GM18505 (cell line): Measurements from ENCODE around the gene NOL3.

Experiments
- ATAC-seq: cut with Tn5 transposase; IDR thresholded peaks from one replicate; pipeline ENCODE4 v1.9.1; 2021; ENCODE audit not compliant: unreplicated experiment
- POLR2A ChIP-seq: IDR thresholded peaks from 4 replicates; pipeline ENCODE4 v1.6.1; 2011; ENCODE audit warnings: borderline replicate concordance; ENCODE audit not compliant: insufficient read depth, insufficient read length; ENCODE audit errors: extremely low read depth

Gene NOL3

GRCh38 chr16:67148656-67149275 is 21.6 kb upstream of the NOL3 start:
- TF ChIP-seq POLR2A, result no peak
- ATAC-seq, result no peak

DNA sequence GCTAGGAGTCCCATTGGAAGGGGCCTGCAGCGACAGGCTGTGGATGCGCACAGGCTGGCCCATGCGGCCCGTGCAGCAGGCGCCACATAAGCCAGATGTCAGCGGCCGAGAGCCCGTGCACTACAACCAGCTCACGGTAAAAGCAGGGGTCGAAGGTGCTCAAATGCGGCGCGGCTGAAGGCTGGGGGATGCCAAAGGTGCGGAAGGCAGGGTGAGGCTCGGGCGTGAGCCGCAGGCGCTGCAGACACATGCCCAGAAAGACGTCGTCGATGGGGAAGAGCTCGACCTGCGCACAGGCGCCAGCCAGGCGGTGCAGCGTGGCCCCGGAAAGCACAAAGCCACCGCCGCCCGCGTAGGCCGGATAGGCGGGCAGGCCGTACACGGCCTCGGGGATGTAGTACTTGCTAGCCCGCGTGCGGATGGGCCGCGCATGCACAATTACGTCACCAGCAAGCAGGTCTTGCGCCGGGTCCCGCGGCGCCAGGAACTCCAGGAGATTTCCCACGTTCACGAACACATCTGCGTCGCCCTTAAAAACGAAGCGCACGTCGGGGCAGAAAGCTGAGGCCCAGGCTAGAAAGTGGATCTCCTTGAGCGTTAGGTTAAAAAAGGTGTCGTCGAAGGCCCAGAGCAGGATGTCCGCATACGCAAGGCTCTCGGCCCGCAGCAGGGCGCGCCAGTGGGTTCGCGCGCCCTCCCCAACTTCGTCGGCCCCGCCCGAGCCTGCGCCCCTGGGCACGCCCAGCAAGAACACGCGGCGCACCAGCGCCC is 20.9 kb upstream of the NOL3 start:
- ATAC-seq, result no peak

DNA sequence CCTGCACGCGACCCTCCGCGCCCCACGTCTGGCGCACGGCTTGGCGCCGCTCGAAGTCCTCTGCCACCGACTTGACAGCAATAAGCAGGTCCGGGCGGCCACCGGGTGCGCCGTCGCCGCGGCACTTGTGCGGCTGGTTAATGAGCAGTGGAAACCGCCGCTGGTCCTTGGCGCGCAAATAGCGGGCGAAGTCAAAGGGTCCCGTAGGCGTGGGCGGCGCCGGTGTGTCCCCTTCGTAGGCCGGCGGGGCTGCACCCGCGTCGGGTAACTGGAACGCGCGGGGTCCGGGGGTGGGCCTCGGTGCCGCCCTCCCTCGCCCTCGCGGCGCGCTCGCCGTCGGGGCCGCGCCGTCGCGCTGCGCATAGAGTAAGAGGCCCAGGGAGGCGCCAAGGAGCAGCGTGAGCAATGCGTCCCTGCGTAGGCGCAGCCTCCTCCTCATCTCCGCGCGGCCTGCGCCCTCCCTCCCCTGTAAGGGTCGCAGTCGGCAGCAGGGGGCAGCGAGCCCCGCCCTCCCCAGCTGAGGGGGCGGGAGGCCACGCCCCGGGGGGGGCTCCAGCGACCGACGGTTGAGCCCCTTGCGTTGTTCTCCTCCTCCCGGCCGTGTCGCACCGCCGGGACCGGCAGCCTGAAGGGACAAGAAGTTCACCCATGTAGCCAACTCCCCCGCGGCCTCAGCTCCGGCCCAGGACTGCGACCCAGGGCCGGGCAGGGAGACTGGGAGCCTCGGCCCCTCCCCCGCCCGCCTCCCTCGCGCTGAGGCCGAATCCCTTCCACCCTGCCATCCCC is 20.1 kb upstream of the NOL3 start:
- TF ChIP-seq POLR2A, result no peak
- ATAC-seq, result no peak

More for the DNA sequence above, 20.9 kb upstream of the NOL3 start:
- TF ChIP-seq POLR2A, result no peak

DNA sequence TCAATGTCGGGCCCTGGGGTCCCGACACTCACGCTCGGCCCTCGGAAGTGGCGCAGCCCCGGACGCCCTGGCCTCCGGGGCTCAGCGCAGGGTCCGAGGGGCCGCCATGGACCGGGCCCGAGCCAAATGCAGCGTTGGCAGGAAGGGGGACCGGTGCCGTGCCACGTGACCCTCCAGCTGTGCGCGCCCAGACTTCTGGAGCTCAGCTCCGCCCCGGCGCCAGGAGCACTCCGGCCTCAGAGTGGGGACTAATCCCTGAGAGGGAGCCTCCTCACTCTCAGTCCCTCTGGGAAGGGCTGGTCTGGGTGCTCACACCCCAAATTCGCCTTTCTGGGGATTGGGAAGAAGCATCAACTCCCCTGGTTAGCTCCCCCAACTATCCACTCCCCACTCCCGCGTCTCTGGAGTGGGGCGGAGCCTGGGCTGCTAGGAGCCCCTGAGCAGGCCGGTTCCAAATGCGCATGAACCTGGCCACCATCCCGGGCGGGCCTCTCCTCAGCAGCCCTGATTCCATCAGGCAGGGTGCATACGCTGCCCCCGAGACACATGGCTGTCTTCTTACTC is 19.4 kb upstream of the NOL3 start, which contains the start of gene B3GNT9:
Gene B3GNT9, minus strand, starts transcription at position 166 of the 564 bp plus-strand sequence. CDS start 513 bp downstream, outside the sequence.
- ATAC-seq, result no peak
- no peak for TF ChIP-seq POLR2A

DNA sequence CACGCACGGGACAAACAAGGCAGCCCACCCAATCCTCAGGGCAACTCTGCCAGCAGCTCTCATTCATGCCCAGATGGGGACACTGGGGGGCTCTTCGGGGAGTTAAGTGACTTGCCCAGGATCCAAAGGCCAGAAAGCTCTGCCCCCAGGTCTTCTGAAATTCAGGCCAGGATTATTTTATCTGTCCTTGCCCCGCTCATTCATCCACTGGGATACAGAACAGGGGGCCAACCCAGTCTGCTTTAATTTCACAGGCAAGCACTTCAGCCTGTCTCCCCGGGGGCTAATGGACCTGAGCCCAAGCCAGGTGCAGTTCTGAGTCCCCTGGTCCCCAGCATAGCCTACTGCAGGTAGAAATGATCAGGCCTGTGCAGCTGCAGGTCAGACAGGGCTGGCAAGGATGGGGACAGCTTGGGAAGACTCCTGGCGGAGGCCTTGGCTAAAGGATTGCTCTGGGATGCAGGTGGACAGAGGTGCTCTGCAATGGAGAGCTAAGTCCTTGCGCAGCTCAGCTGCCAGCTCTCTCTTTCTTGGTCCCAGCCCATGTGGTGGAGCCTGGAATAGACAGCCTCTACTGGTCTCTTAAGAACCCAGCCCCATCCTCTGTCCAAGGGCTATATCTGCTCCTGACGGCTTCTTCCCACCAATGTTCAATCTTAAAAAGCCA is 18.8 kb upstream of the NOL3 start:
- ATAC-seq, result no peak

GRCh38 chr16:67154578-67155294 is 15.6 kb upstream of the NOL3 start:
- TF ChIP-seq POLR2A, result no peak
- ATAC-seq, result no peak

More for the DNA sequence above, 18.8 kb upstream of the NOL3 start:
- no peak for TF ChIP-seq POLR2A

DNA sequence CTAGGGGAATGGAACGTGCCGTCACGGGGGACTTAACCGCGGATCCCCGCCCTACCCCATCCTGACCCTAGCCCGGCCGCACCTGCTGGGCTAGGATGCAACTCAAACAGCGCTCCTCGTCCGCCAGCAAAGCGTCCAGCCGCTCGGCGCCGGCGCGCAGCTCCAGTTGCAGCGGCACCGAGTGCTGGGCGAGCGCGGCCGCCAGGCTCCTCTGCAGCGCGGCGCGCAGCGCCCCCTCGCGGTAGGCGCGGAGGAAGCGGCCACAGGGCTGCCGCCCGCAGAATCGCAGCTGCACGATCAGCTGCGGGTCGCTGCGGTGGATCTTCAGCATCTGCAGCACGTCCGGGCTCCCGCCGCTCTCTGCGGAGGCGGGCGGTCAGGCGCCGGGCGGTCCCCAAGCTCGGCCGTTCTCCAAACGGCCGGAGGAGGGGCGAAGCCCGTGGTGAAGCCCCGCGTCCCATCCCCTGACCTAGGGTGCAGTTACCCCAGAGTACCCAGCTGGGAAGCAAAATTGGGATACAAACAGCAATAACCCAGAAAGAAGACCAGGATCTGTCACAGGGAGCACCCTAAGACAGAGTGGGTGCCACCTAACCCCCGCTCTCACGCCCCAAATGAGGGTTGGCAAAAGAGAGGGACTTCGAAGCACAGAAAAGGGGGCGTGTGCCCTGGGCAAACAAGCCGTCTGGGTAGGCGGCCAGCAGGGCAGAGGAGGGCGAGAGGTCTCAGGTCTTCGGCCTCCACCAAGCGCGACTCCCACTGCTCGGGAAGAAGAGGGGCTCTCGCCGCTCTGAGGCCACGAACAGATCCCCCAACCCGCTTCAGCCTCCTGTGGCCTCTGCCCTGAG is 14.8 kb upstream of the NOL3 start:
- ATAC-seq, result peak; percentile 23
- no peak for TF ChIP-seq POLR2A

- ATAC-seq, result no peak
- no peak for TF ChIP-seq POLR2A
Measured at GRCh38 chr16:67156143-67156844, 14.0 kb upstream of the NOL3 start.

DNA sequence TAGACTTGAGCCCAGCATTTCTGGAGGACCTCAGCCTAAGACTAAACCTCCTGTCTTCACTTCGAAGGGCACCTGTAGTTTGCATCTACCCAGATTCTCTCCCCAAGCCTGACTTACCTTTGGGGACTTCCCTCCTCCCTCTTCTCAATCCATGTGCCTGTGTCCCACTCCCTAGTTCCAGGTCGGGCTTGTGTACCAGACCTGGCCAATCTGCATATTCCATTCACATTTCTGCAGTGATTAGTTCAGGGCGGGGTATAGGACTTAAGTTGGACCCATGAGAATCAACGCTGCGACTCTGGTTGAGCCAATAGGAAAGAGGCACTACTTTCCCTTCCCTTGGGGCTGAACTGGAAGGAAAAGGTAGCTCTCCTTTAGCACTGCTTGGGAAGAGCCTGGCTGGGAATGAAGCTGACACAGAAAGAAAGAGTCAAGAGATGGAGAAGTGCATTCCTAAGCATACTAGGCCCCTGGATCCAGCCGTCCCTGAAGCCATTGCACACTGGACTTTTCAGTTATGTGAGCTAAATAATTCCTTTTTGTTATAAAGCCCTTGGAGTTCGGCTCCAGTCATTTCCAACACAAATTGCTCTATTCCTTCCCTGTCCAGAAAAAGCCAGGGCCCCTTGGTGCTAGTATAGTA is 13.1 kb upstream of the NOL3 start:
- no peak for ATAC-seq
- TF ChIP-seq POLR2A, result no peak

DNA sequence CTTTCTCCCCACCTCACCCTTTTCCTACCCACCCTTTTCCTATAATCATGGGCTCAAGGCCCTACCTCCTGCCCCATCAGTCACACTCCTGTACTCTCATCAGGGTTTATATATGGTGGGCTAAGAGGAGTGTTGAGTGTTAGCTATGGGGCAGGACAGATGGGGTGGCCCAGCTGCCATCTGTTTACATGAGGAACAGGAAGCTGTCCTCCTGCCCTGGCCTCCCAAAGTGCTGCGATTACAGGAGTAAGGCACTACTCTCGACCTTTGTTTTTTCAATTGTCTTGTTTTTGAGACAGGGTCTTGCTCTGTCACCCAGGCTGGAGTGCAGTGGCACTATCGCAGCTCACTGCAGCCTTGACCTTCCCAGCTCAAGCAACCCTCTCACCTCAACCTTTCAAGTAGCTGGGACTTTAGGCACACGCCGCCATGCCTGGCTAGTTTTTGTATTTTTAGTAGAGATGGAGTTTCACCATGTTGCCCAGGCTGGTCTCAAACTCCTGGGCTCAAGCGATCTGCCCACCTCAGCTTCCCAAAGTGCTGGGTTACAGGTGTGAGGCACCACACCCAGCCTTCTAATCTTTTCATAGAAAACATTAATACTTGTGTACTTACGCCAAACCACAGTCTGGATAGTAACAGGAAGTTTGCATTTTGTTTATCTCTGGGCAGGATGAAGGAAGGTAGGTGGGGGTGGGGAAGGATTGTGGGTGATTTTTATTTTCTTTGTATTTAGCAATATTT is 12.3 kb upstream of the NOL3 start:
- no peak for ATAC-seq
- no peak for TF ChIP-seq POLR2A
